CD14-positive monocyte (primary cell): ENCODE data around the gene ATXN3L. TPM values are rescaled to one million over a fixed set of nuclear protein-coding genes. Genes with fewer than 3 reads are reported as not detected.

Experiments
- DNase-seq, 3 donors: peaks; one replicate each; pipeline ENCODE4 v3.0.0-alpha.2; 2011 to 2022
- H2AFZ ChIP-seq: 2 replicates; pipeline ENCODE4 v1.6.0; 2012; ENCODE audit warnings: mild to moderate bottlenecking, low read depth, low read length, inconsistent platforms; ENCODE audit not compliant: insufficient read depth, poor library complexity, severe bottlenecking
- H3K27ac ChIP-seq, 2 donors: 1 replicate in 1 of 2; 2 replicates in 1 of 2; pipeline ENCODE4 v1.5.1; 2012 to 2013; ENCODE audit warnings: low read length in 2 of 2, control low read depth in 1 of 2, inconsistent platforms in 1 of 2, low read depth in 1 of 2, mild to moderate bottlenecking in 1 of 2
- H3K27me3 ChIP-seq, 2 donors: one replicate each; pipeline versions ENCODE4 v1.6.0 to v1.6.1; 2011 to 2013; ENCODE audit warnings: low read length in 2 of 2; ENCODE audit not compliant: control insufficient read depth in 2 of 2, insufficient read depth in 2 of 2
- H3K36me3 ChIP-seq, 2 donors: replicated peaks in 1 of 2; 1 replicate in 1 of 2; 2 replicates in 1 of 2; pipeline versions ENCODE4 v1.5.1 to v1.6.1; 2012 to 2013; ENCODE audit warnings: low read length in 2 of 2, control low read depth in 1 of 2, inconsistent platforms in 1 of 2, mild to moderate bottlenecking in 1 of 2; ENCODE audit not compliant: insufficient read depth in 2 of 2, control insufficient read depth in 1 of 2
- H3K4me1 ChIP-seq, 2 donors: 1 replicate in 1 of 2; 2 replicates in 1 of 2; pipeline versions ENCODE4 v1.5.1 to v1.6.1; 2012 to 2013; ENCODE audit warnings: low read length in 2 of 2, control low read depth in 1 of 2, inconsistent platforms in 1 of 2, mild to moderate bottlenecking in 1 of 2, moderate library complexity in 1 of 2; ENCODE audit not compliant: insufficient read depth in 2 of 2, control insufficient read depth in 1 of 2
- H3K4me2 ChIP-seq: replicated peaks from 2 replicates; pipeline ENCODE3; 2012; ENCODE audit warnings: low read length, moderate library complexity, mild to moderate bottlenecking; ENCODE audit not compliant: poor library complexity, severe bottlenecking; ENCODE audit errors: extremely low read depth
- H3K4me3 ChIP-seq, 3 experiments: fragments of 200-600 bp in 1 of 3; sonication (generic) in 1 of 3; replicated peaks in 1 of 3; 1 replicate in 2 of 3; 2 replicates in 1 of 3; pipeline ENCODE4 v1.5.1; 2011 to 2013; ENCODE audit warnings: low read length in 3 of 3, mild to moderate bottlenecking in 3 of 3, control low read depth in 2 of 3, low read depth in 2 of 3, inconsistent platforms in 1 of 3, moderate library complexity in 1 of 3
- H3K79me2 ChIP-seq: 2 replicates; pipeline ENCODE4 v1.6.0; 2012; ENCODE audit warnings: mild to moderate bottlenecking, control low read depth, inconsistent platforms, low read length, moderate library complexity; ENCODE audit not compliant: insufficient read depth
- H3K9ac ChIP-seq: 2 replicates; pipeline ENCODE4 v1.6.0; 2017; ENCODE audit warnings: low read length, mild to moderate bottlenecking; ENCODE audit not compliant: insufficient read depth, poor library complexity, severe bottlenecking
- H3K9me3 ChIP-seq, 2 donors: replicated peaks in 1 of 2; 1 replicate in 1 of 2; 2 replicates in 1 of 2; pipeline versions ENCODE4 v1.5.1 to v1.6.1; 2012 to 2013; ENCODE audit warnings: low read length in 2 of 2, control low read depth in 1 of 2; ENCODE audit not compliant: control insufficient read depth in 1 of 2, insufficient read depth in 1 of 2
- H4K20me1 ChIP-seq: 2 replicates; pipeline ENCODE4 v1.6.0; 2012; ENCODE audit warnings: mild to moderate bottlenecking, low read length, control low read depth, moderate library complexity; ENCODE audit not compliant: insufficient read depth
- H3K27ac Mint-ChIP-seq, 7 donors: one replicate each; pipeline ENCODE4 v1.8.0; 2020; ENCODE audit warnings: mild to moderate bottlenecking in 7 of 7, mixed read lengths in 7 of 7, moderate library complexity in 6 of 7, inconsistent platforms in 2 of 7
- H3K27me3 Mint-ChIP-seq, 3 donors: one replicate each; pipeline ENCODE4 v1.8.0; 2021 to 2022; ENCODE audit warnings: low read depth in 3 of 3, mild to moderate bottlenecking in 3 of 3, mixed read lengths in 3 of 3, moderate library complexity in 3 of 3, inconsistent platforms in 1 of 3
- H3K36me3 Mint-ChIP-seq, 2 donors: one replicate each; pipeline ENCODE4 v1.8.0; 2020; ENCODE audit warnings: mixed read lengths in 2 of 2, inconsistent platforms in 1 of 2, mild to moderate bottlenecking in 1 of 2
- H3K4me1 Mint-ChIP-seq: one replicate; pipeline ENCODE4 v1.8.0; 2020; ENCODE audit warnings: mild to moderate bottlenecking, mixed read lengths
- H3K4me3 Mint-ChIP-seq, 2 donors: one replicate each; pipeline ENCODE4 v1.8.0; 2020; ENCODE audit warnings: mild to moderate bottlenecking in 2 of 2, mixed read lengths in 2 of 2, moderate library complexity in 1 of 2
- H3K9me3 Mint-ChIP-seq, 7 donors: one replicate each; pipeline ENCODE4 v1.8.0; 2020 to 2022; ENCODE audit warnings: mixed read lengths in 7 of 7, mild to moderate bottlenecking in 6 of 7, moderate library complexity in 6 of 7, inconsistent platforms in 2 of 7
- CTCF ChIP-seq: fragments of 200-600 bp; IDR thresholded peaks from one replicate; pipeline ENCODE4 v1.8.0; 2022; ENCODE audit warnings: antibody characterized with exemption, mild to moderate bottlenecking
- WGBS: methylation state at CpG from one replicate; pipeline ENCODE4 v1.1.5; 2013; ENCODE audit warnings: missing lambda C conversion rate; ENCODE audit not compliant: insufficient coverage; 5-methylcytosine and 5-hydroxymethylcytosine counted together
- intact Hi-C, 2 donors: fragments of 100-400 bp; cut with micrococcal nuclease; formaldehyde crosslinking; loops; one replicate each; pipeline versions ENCODE4 v1.15.0 to v1.15.1; 2023
- polyA minus RNA-seq: library from RNA; depleted of rRNA, polyadenylated mRNA; stranded (reverse); fragments of >200 nt; gene quantifications from 2 replicates; pipeline ENCODE4 v1.2.3, GENCODE V29; 2012
- polyA plus RNA-seq, 3 donors: library from polyadenylated mRNA; depleted of rRNA in 1 of 3; unstranded in 2 of 3; stranded (reverse) in 1 of 3; fragments of 300-500 nt in 2 of 3; fragments of >200 nt in 1 of 3; fragmentation: Illumina TruSeq in 2 of 3; gene quantifications; 1 replicate in 2 of 3; 2 replicates in 1 of 3; pipeline ENCODE4 v1.2.3, GENCODE V29; 2012 to 2021
- total RNA-seq, 12 experiments: library from RNA in 1 of 12; stranded (reverse) in 1 of 12; fragments of 120-200 nt in 1 of 12; gene quantifications; one replicate each; pipeline ENCODE4 v1.2.4 and lab custom pipeline; 2013 to 2026; ENCODE audit warnings: mixed read lengths in 6 of 12, inconsistent platforms in 1 of 12

ATXN3L gene
- not detected for total RNA-seq (2013)
- polyA plus RNA-seq (not detected), polyA minus RNA-seq (not detected in 2 replicates), total RNA-seq (lab: John Stamatoyannopoulos, UW) (0 to 0.45 (median 0) reads per million in 11 experiments)

- H3K36me3 ChIP-seq = no peaks in the 10 kb centered on the region
- WGBS = 100% methylated on average over 1 of the region's 2 CpGs
- Mint-ChIP-seq H3K4me1 (no peaks in the 10 kb centered on the region), H3K36me3 (no peaks in the 10 kb centered on the region), H3K27me3 (peaks cover 0 to 8% (median 2%) of the 10 kb centered on the region in 3 donors), H3K4me3 (no peak within 1 kb of the TSS), H3K9me3 (peaks cover 0 to 7% (median 2%) of the 10 kb centered on the region in 7 donors), H3K27ac (no peak within 1 kb of the TSS)
- no peak within 1 kb of the TSS for H3K4me2 ChIP-seq
- intact Hi-C loops = no loop called here
- TF ChIP-seq CTCF = no peak
- no peak within 1 kb of the TSS for H3K9ac ChIP-seq
- no peaks in the 10 kb centered on the region for H3K4me1 ChIP-seq
- no peaks in the 10 kb centered on the region for H4K20me1 ChIP-seq
- no peak within 1 kb of the TSS for H3K27ac ChIP-seq
- no peak within 1 kb of the TSS for H3K4me3 ChIP-seq
- H2AFZ ChIP-seq = no peak within 1 kb of the TSS
- DNase-seq = no peak
- H3K79me2 ChIP-seq = no peaks in the 10 kb centered on the region
- H3K27me3 ChIP-seq = peaks cover 0 to 9% of the 10 kb centered on the region in 2 donors
- peaks cover 0 to 4% of the 10 kb centered on the region in 2 donors for H3K9me3 ChIP-seq
These were observed at the start of gene ATXN3L for GRCh38 chrX:13319953-13320352. TSS of gene ATXN3L (minus strand) at chrX:13320053. CDS start at chrX:13319934, 119 bp downstream.

- DNase-seq = no peak
- no CpG with 5 or more reads among the region's 3 CpGs for WGBS
- Histone ChIP-seq H3K4me3 (no peak overlapping the region), H3K36me3 (no peaks in the 10 kb centered on the region), H3K27me3 (peaks cover 0 to 38% of the 10 kb centered on the region in 2 donors), H3K79me2 (no peaks in the 10 kb centered on the region), H3K9ac (no peak overlapping the region), H3K4me2 (no peak overlapping the region), H2AFZ (no peak overlapping the region), H3K4me1 (no peaks in the 10 kb centered on the region), H3K9me3 (no peaks in the 10 kb centered on the region), H3K27ac (no peak overlapping the region), H4K20me1 (no peaks in the 10 kb centered on the region)
- H3K9me3 Mint-ChIP-seq = peaks cover 0 to 2% (median 0%) of the 10 kb centered on the region in 7 donors
- peaks cover 0 to 29% (median 3%) of the 10 kb centered on the region in 3 donors for H3K27me3 Mint-ChIP-seq
- intact Hi-C loops = no loop called here
- no peak overlapping the region for H3K4me3 Mint-ChIP-seq
- TF ChIP-seq CTCF = no peak
- no peak overlapping the region for H3K27ac Mint-ChIP-seq
- H3K36me3 Mint-ChIP-seq = no peaks in the 10 kb centered on the region
- H3K4me1 Mint-ChIP-seq = no peaks in the 10 kb centered on the region
These were observed 49.6 kb upstream of the ATXN3L start for GRCh38 chrX:13369256-13370030.
